GM12878 (cell line): ENCODE data around the gene MEIOB. TPM values are rescaled to one million over a fixed set of nuclear protein-coding genes. Genes with fewer than 3 reads are reported as not detected.

ENCODE experiments used
- ATAC-seq: fragments of 200-7000 bp; cut with Tn5 transposase; 3 replicates; pipeline ENCODE4 v1.9.1; 2020; ENCODE audit warnings: mild to moderate bottlenecking, moderate library complexity
- BruUV-seq: library from RNA; stranded (reverse); fragments of 400-500 nt; replicated peaks from 2 replicates; lab custom pipeline; 2021; lab: Mats Ljungman, UMichigan
- CTCF ChIA-PET: fragments of 300-600 bp; sonication (Branson Sonifier 250); formaldehyde crosslinking; extraction: SDS; loops from one replicate; lab custom pipeline; 2021; ENCODE audit warnings: inconsistent platforms; lab: Yijun Ruan, JAX
- POLR2A ChIA-PET: fragments of 350-600 bp; formaldehyde crosslinking; extraction: SDS; loops from one replicate; lab custom pipeline; 2021; ENCODE audit warnings: inconsistent platforms; lab: Charles Lee
- RAD21 ChIA-PET: fragments of 300-600 bp; sonication (Branson Sonifier 250); formaldehyde crosslinking; loops from one replicate; lab custom pipeline; 2023; ENCODE audit warnings: antibody characterized with exemption; ENCODE audit not compliant: unreplicated experiment; lab: Charles Lee
- SMC1A ChIA-PET: fragments of 300-600 bp; sonication (Branson Sonifier 250); formaldehyde crosslinking; loops from one replicate; lab custom pipeline; 2023; ENCODE audit not compliant: unreplicated experiment, uncharacterized antibody; lab: Charles Lee
- DNase-seq: peaks from one replicate; pipeline ENCODE4 v3.0.0-alpha.2; 2011; ENCODE audit warnings: low read depth, low spot score
- FAIRE-seq: peaks from 3 replicates; lab custom pipeline; 2011; peaks lifted over from hg19 to GRCh38; lab: Jason Lieb, UNC
- H2AFZ ChIP-seq: 2 replicates; pipeline ENCODE4 v1.6.0; 2011; ENCODE audit warnings: low read depth, low read length, control low read depth; ENCODE audit not compliant: control insufficient read depth
- H3K27ac ChIP-seq: 2 replicates; pipeline ENCODE4 v1.5.1; 2011; ENCODE audit warnings: control low read depth; ENCODE audit not compliant: control insufficient read depth, insufficient read depth
- H3K27me3 ChIP-seq, 2 experiments: replicated peaks in 1 of 2; 2 replicates each; pipeline versions ENCODE4 v1.6.0 to v1.6.1; 2011; ENCODE audit warnings: low read length in 1 of 2; ENCODE audit not compliant: control insufficient read depth in 2 of 2, insufficient read depth in 2 of 2
- H3K36me3 ChIP-seq, 2 experiments: 2 replicates each; pipeline ENCODE4 v1.5.1; 2011; ENCODE audit warnings: low read length in 1 of 2; ENCODE audit not compliant: control insufficient read depth in 2 of 2, insufficient read depth in 2 of 2
- H3K4me1 ChIP-seq: 2 replicates; pipeline ENCODE4 v1.6.1; 2011; ENCODE audit warnings: mild to moderate bottlenecking, low read length, moderate library complexity, mixed read lengths; ENCODE audit not compliant: control insufficient read depth, insufficient read depth
- H3K4me2 ChIP-seq: 2 replicates; pipeline ENCODE4 v1.6.0; 2011; ENCODE audit warnings: control low read depth; ENCODE audit not compliant: control insufficient read depth, insufficient read depth
- H3K4me3 ChIP-seq: fragments of 200-600 bp; sonication (generic); 2 replicates; pipeline ENCODE4 v1.5.1; 2016
- H3K79me2 ChIP-seq: 2 replicates; pipeline ENCODE4 v1.6.0; 2011; ENCODE audit warnings: low read length; ENCODE audit not compliant: control insufficient read depth, insufficient read depth
- H3K9ac ChIP-seq: 2 replicates; pipeline ENCODE4 v1.8.0; 2011; ENCODE audit warnings: low read length, control low read depth, mixed read lengths; ENCODE audit not compliant: control insufficient read depth, insufficient read depth
- H3K9me3 ChIP-seq: replicated peaks from 3 replicates; pipeline ENCODE4 v1.5.1; 2011; ENCODE audit warnings: mild to moderate bottlenecking, low read length; ENCODE audit not compliant: control insufficient read depth, insufficient read depth
- H4K20me1 ChIP-seq: 2 replicates; pipeline ENCODE4 v1.6.0; 2011; ENCODE audit not compliant: control insufficient read depth, insufficient read depth
- EGR1 ChIP-seq, 2 experiments: IDR thresholded peaks; 1 replicate in 1 of 2; 2 replicates in 1 of 2; pipeline ENCODE4 v1.6.1; 2011 to 2012; ENCODE audit warnings: low read depth in 2 of 2, low read length in 2 of 2, borderline replicate concordance in 1 of 2, mild to moderate bottlenecking in 1 of 2, moderate library complexity in 1 of 2
- JUND ChIP-seq: IDR thresholded peaks from 2 replicates; pipeline ENCODE4 v1.6.1; 2012; ENCODE audit warnings: low read depth, mild to moderate bottlenecking, low read length, improper control_type of control experiment, moderate library complexity
- KLF5 ChIP-seq: fragments of 450-650 bp; IDR thresholded peaks from 2 replicates; pipeline ENCODE4 v1.6.1; 2014; ENCODE audit warnings: mild to moderate bottlenecking; ENCODE audit not compliant: partially characterized antibody
- PAX5 ChIP-seq: IDR thresholded peaks from 2 replicates; pipeline ENCODE4 v1.6.1; 2011; ENCODE audit warnings: low read depth, low read length, borderline replicate concordance
- RB1 ChIP-seq: fragments of 450-650 bp; formaldehyde crosslinking; IDR thresholded peaks from 2 replicates; pipeline ENCODE4 v1.6.1; 2017; ENCODE audit warnings: mild to moderate bottlenecking, borderline replicate concordance
- RFX5 ChIP-seq: IDR thresholded peaks from 2 replicates; pipeline ENCODE4 v1.6.1; 2011; ENCODE audit warnings: low read depth, low read length, improper control_type of control experiment
- SPI1 ChIP-seq: IDR thresholded peaks from 2 replicates; pipeline ENCODE4 v1.6.1; 2011; ENCODE audit warnings: low read depth, mild to moderate bottlenecking, low read length, moderate library complexity, borderline replicate concordance; ENCODE audit not compliant: insufficient read depth
- SREBF1 ChIP-seq: IDR thresholded peaks from 2 replicates; pipeline ENCODE4 v1.6.1; 2012; ENCODE audit warnings: mild to moderate bottlenecking, low read length
- TCF7 ChIP-seq: IDR thresholded peaks from 2 replicates; pipeline ENCODE4 v1.6.1; 2014; ENCODE audit warnings: antibody characterized with exemption, borderline replicate concordance
- WGBS: methylation state at CpG from one replicate; pipeline ENCODE4 v1.1.6; 2016; ENCODE audit warnings: low lambda C conversion rate; ENCODE audit not compliant: insufficient replicate concordance, insufficient coverage; ENCODE audit errors: missing lambda C conversion rate; 5-methylcytosine and 5-hydroxymethylcytosine counted together
- in situ Hi-C: fragments of 300-500 bp; cut with MboI; formaldehyde crosslinking; loops from 9 replicates; pipeline ENCODE4 v1.14.3; 2018; ENCODE audit warnings: mixed read lengths
- intact Hi-C: fragments of 100-400 bp; cut with micrococcal nuclease; formaldehyde crosslinking; loops from one replicate; pipeline ENCODE4 v1.14.2; 2022; ENCODE audit not compliant: unreplicated experiment
- polyA plus RNA-seq, 11 experiments: library from polyadenylated mRNA; depleted of rRNA in 4 of 11; unstranded in 6 of 11; stranded (reverse) in 5 of 11; fragments of >200 nt; fragmentation: Nextera tagmentation in 4 of 11; fragmentation: Illumina TruSeq in 1 of 11; extraction: Ambion mirVana in 4 of 11; extraction: Trizol in 1 of 11; gene quantifications; 1 replicate in 1 of 11; 2 replicates in 10 of 11; pipeline versions ENCODE4 v1.2.1 to v1.2.3, GENCODE V29; 2011 to 2016; ENCODE audit warnings: inconsistent platforms in 2 of 11, missing spikeins in 2 of 11, low read depth in 1 of 11
- total RNA-seq, 4 experiments: library from RNA; depleted of rRNA in 3 of 4; stranded (reverse); fragments of >200 nt in 3 of 4; fragmentation: Illumina TruSeq in 1 of 4; extraction: Trizol in 1 of 4; gene quantifications; 2 replicates each; pipeline versions ENCODE4 v1.2.1 to v1.2.3, GENCODE V29; 2013 to 2021
- TF ChIP-seq, protein P1 (sequence below): fragments of 450-650 bp; formaldehyde crosslinking; IDR thresholded peaks from 2 replicates; pipeline ENCODE4 v1.4.0; 2020; ENCODE audit warnings: mild to moderate bottlenecking, moderate library complexity
- TF ChIP-seq, protein P2 (sequence below): IDR thresholded peaks from 2 replicates; pipeline ENCODE4 v1.6.1; 2011; ENCODE audit warnings: low read depth, mild to moderate bottlenecking, low read length, moderate library complexity, borderline replicate concordance; ENCODE audit errors: extremely low read depth
- TF ChIP-seq, protein P3 (sequence below): IDR thresholded peaks from 2 replicates; pipeline ENCODE4 v1.6.1; 2012; ENCODE audit warnings: low read depth, low read length, improper control_type of control experiment

The MEIOB gene
- total and polyA plus RNA-seq, 10 of the 15 experiments (the other 5 are each of a cell fraction or from before 2014, with no cell fraction given), result 0.04 to 0.26 (median 0.09) TPM; not detected in 5

DNA sequence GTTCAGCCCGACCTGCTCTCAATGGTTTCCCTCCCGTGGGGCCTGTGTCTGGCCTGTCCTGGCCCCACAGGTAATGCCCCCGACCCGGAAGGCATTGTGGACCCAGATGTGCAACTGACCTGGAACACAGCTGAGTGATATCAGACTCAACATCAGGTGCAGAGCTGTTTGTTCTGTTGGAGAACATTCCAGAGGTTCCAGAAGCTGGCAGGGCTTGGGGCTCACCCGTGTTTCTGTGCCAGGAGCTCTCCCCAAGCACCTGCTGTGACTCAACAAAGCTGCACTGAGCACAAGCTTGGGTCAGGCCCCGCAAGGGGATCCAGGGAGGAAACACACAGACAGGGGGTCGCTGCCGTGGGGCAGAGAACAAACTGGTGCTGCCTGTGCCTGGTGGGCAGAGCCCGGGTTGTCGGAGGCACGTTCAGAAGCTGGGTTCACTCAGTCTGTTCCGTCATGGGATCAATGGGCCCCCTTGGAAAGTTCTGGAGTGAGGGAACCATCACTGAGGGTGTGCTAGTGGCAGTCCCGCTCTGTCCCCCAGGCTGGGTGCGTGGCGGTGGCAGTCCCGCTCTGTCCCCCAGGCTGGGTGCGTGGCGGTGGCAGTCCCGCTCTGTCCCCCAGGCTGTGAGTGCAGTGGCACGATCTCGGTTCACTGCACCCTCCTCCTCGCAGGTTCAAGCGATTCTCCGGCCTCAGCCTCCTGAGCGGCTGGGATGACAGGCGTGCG is 24.1 kb upstream of the MEIOB start:
- H3K4me1 ChIP-seq, result no peaks in the 10 kb centered on the region
- no peaks in the 10 kb centered on the region for H3K9me3 ChIP-seq
- no peak for FAIRE-seq
- RAD21 ChIA-PET, result no interaction called here
- no peak overlapping the region for H2AFZ ChIP-seq
- no peaks in the 10 kb centered on the region for H3K36me3 ChIP-seq
- in situ Hi-C loops, result no loop called here
- WGBS, result 46% methylated on average over 27 of the region's 27 CpGs
- H3K4me2 ChIP-seq, result no peak overlapping the region
- CTCF ChIA-PET, result no interaction called here
- no peak overlapping the region for H3K27ac ChIP-seq
- ATAC-seq, result no peak
- POLR2A ChIA-PET, result no interaction called here
- intact Hi-C loops, result no loop called here
- SMC1A ChIA-PET, result no interaction called here
- no peaks in the 10 kb centered on the region for H4K20me1 ChIP-seq
- DNase-seq, result no peak
- no peaks in the 10 kb centered on the region for H3K27me3 ChIP-seq
- no peak overlapping the region for H3K9ac ChIP-seq
- no TSS peak for BruUV-seq
- H3K4me3 ChIP-seq, result no peak overlapping the region
- no peaks in the 10 kb centered on the region for H3K79me2 ChIP-seq
- TF ChIP-seq, protein P1, sequence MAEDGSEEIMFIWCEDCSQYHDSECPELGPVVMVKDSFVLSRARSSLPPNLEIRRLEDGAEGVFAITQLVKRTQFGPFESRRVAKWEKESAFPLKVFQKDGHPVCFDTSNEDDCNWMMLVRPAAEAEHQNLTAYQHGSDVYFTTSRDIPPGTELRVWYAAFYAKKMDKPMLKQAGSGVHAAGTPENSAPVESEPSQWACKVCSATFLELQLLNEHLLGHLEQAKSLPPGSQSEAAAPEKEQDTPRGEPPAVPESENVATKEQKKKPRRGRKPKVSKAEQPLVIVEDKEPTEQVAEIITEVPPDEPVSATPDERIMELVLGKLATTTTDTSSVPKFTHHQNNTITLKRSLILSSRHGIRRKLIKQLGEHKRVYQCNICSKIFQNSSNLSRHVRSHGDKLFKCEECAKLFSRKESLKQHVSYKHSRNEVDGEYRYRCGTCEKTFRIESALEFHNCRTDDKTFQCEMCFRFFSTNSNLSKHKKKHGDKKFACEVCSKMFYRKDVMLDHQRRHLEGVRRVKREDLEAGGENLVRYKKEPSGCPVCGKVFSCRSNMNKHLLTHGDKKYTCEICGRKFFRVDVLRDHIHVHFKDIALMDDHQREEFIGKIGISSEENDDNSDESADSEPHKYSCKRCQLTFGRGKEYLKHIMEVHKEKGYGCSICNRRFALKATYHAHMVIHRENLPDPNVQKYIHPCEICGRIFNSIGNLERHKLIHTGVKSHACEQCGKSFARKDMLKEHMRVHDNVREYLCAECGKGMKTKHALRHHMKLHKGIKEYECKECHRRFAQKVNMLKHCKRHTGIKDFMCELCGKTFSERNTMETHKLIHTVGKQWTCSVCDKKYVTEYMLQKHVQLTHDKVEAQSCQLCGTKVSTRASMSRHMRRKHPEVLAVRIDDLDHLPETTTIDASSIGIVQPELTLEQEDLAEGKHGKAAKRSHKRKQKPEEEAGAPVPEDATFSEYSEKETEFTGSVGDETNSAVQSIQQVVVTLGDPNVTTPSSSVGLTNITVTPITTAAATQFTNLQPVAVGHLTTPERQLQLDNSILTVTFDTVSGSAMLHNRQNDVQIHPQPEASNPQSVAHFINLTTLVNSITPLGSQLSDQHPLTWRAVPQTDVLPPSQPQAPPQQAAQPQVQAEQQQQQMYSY, result no peak
- TF ChIP-seq SPI1 (no peak), JUND (no peak), EGR1 (IDR thresholded peaks at IDR 0.05; ENCODE audit: borderline replicate concordance in 1 of 2, low read depth in 2 of 2, low read length in 2 of 2) (no peak), RB1 (no peak), TCF7 (no peak), SREBF1 (no peak), PAX5 (no peak), RFX5 (no peak), KLF5 (no peak)
- TF ChIP-seq, protein P2, sequence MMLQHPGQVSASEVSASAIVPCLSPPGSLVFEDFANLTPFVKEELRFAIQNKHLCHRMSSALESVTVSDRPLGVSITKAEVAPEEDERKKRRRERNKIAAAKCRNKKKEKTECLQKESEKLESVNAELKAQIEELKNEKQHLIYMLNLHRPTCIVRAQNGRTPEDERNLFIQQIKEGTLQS, result no peak
- TF ChIP-seq, protein P3, sequence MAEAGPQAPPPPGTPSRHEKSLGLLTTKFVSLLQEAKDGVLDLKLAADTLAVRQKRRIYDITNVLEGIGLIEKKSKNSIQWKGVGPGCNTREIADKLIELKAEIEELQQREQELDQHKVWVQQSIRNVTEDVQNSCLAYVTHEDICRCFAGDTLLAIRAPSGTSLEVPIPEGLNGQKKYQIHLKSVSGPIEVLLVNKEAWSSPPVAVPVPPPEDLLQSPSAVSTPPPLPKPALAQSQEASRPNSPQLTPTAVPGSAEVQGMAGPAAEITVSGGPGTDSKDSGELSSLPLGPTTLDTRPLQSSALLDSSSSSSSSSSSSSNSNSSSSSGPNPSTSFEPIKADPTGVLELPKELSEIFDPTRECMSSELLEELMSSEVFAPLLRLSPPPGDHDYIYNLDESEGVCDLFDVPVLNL, result no peak
